K562 (cell line): ENCODE results near the gene SLC22A4. TPM values are rescaled to one million over a fixed set of nuclear protein-coding genes. Genes with fewer than 3 reads are reported as not detected.

Experiments used
- DMBX1 ChIP-seq: fragments of 250-450 bp; sonication (Bioruptor Pico); IDR thresholded peaks from 2 replicates; pipeline ENCODE4 v1.8.0; 2022; ENCODE audit warnings: inconsistent platforms, mild to moderate bottlenecking, moderate library complexity, borderline replicate concordance
- ESRRA ChIP-seq: fragments of 450-650 bp; IDR thresholded peaks from 2 replicates; pipeline ENCODE4 v1.6.1; 2014; ENCODE audit warnings: low read depth, mild to moderate bottlenecking, moderate library complexity, borderline replicate concordance
- KDM4B ChIP-seq, 2 experiments: fragments of 450-650 bp in 1 of 2; sonication (generic) in 1 of 2; IDR thresholded peaks; 2 replicates each; pipeline ENCODE4 v1.6.1; 2016 to 2017; ENCODE audit warnings: borderline replicate concordance in 2 of 2, antibody characterized with exemption in 1 of 2, low read depth in 1 of 2, mild to moderate bottlenecking in 1 of 2
- KLF16 ChIP-seq: IDR thresholded peaks from 2 replicates; pipeline ENCODE4 v1.6.1; 2016; ENCODE audit warnings: antibody characterized with exemption
- L3MBTL2 ChIP-seq: fragments of 450-650 bp; IDR thresholded peaks from 2 replicates; pipeline ENCODE4 v1.6.1; 2016; ENCODE audit warnings: mild to moderate bottlenecking, moderate library complexity
- NUFIP1 ChIP-seq: fragments of 450-650 bp; IDR thresholded peaks from 2 replicates; pipeline ENCODE4 v1.6.1; 2018; ENCODE audit not compliant: partially characterized antibody
- PCBP1 ChIP-seq: fragments of 200-400 bp; formaldehyde crosslinking; IDR thresholded peaks from 2 replicates; pipeline ENCODE4 v1.6.1; 2018; ENCODE audit warnings: mild to moderate bottlenecking, low read depth, low read length; ENCODE audit not compliant: poor library complexity, severe bottlenecking
- POLR2AphosphoS5 ChIP-seq: IDR thresholded peaks from 2 replicates; pipeline ENCODE4 v1.6.1; 2011; ENCODE audit warnings: mild to moderate bottlenecking, low read depth, low read length, moderate library complexity; ENCODE audit not compliant: control insufficient read depth, insufficient read depth
- SMARCE1 ChIP-seq: fragments of 450-650 bp; IDR thresholded peaks from 2 replicates; pipeline ENCODE4 v1.7.1; 2016; ENCODE audit warnings: mild to moderate bottlenecking
- TAL1 ChIP-seq: fragments of 450-650 bp; IDR thresholded peaks from 2 replicates; pipeline ENCODE4 v1.6.1; 2016; ENCODE audit warnings: mild to moderate bottlenecking
- TBP ChIP-seq: optimal IDR thresholded peaks from 2 replicates; pipeline ENCODE3; 2011; ENCODE audit warnings: low read depth, low read length, improper control_type of control experiment
- TSHZ1 ChIP-seq: fragments of 250-450 bp; sonication (Bioruptor Pico); IDR thresholded peaks from 2 replicates; pipeline ENCODE4 v1.4.0; 2020; ENCODE audit warnings: mild to moderate bottlenecking, moderate library complexity
- ZNF133 ChIP-seq: fragments of 250-450 bp; sonication (Bioruptor Pico); IDR thresholded peaks from 2 replicates; pipeline ENCODE4 v1.4.0; 2020; ENCODE audit warnings: mild to moderate bottlenecking
- ZNF217 ChIP-seq: sonication (generic); formaldehyde crosslinking; IDR thresholded peaks from 2 replicates; pipeline ENCODE4 v1.8.0; 2022; ENCODE audit warnings: mild to moderate bottlenecking, missing genetic modification reagents
- ZNF395 ChIP-seq: fragments of 200-800 bp; sonication (Bioruptor generic); IDR thresholded peaks from 2 replicates; pipeline ENCODE4 v1.6.1; 2017; ENCODE audit warnings: missing genetic modification characterization, missing compliant biosample characterization
- ZNF518B ChIP-seq: fragments of 250-450 bp; sonication (Bioruptor Pico); IDR thresholded peaks from 2 replicates; pipeline ENCODE4 v1.5.0; 2021; ENCODE audit warnings: mild to moderate bottlenecking, moderate library complexity
- ZNF668 ChIP-seq: fragments of 250-450 bp; sonication (Bioruptor Pico); IDR thresholded peaks from 2 replicates; pipeline ENCODE4 v1.8.0; 2022; ENCODE audit warnings: mild to moderate bottlenecking, inconsistent platforms
- polyA plus RNA-seq, 8 experiments: library from polyadenylated mRNA; depleted of rRNA in 4 of 8; stranded (reverse) in 5 of 8; unstranded in 3 of 8; fragments of >200 nt; fragmentation: Nextera tagmentation in 2 of 8; fragmentation: Illumina TruSeq in 1 of 8; extraction: Ambion mirVana in 2 of 8; extraction: Trizol in 1 of 8; gene quantifications; 2 replicates each; pipeline versions ENCODE4 v1.2.1 to v1.2.3, GENCODE V29; 2011 to 2014; ENCODE audit warnings: inconsistent platforms in 1 of 8, missing spikeins in 1 of 8
- total RNA-seq, 7 experiments: library from RNA; depleted of rRNA in 6 of 7; stranded (reverse); fragments of >200 nt in 6 of 7; fragmentation: Illumina TruSeq in 2 of 7; extraction: Trizol in 2 of 7; gene quantifications; 2 replicates each; pipeline versions ENCODE4 v1.2.1 to v1.2.3, GENCODE V29; 2011 to 2021; ENCODE audit warnings: low replicate concordance in 1 of 7
- TF ChIP-seq, protein P1 (sequence below): fragments of 250-450 bp; sonication (Bioruptor Pico); IDR thresholded peaks from 2 replicates; pipeline ENCODE4 v1.8.0; 2022; ENCODE audit warnings: inconsistent platforms, mild to moderate bottlenecking, moderate library complexity, borderline replicate concordance

SLC22A4 gene
- total and polyA plus RNA-seq, 9 of the 15 experiments (the other 6 are each of a cell fraction or from before 2014, with no cell fraction given): 2.7 to 9.5 (median 6.2) TPM

- TF ChIP-seq, protein P1, sequence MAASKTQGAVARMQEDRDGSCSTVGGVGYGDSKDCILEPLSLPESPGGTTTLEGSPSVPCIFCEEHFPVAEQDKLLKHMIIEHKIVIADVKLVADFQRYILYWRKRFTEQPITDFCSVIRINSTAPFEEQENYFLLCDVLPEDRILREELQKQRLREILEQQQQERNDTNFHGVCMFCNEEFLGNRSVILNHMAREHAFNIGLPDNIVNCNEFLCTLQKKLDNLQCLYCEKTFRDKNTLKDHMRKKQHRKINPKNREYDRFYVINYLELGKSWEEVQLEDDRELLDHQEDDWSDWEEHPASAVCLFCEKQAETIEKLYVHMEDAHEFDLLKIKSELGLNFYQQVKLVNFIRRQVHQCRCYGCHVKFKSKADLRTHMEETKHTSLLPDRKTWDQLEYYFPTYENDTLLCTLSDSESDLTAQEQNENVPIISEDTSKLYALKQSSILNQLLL (CRISPR knock-in tag): no peak
- TF ChIP-seq DMBX1 (CRISPR knock-in tag) (0 out of 2 replicates have a peak, but pooled peaks have one; percentile 6), TBP (no peak), SMARCE1 (no peak), PCBP1 (peak; percentile 21), KLF16 (no peak), ZNF217 (CRISPR knock-in tag) (no peak), ZNF668 (CRISPR knock-in tag) (no peak), TAL1 (no peak), KDM4B (IDR thresholded peaks at IDR 0.05; ENCODE audit: borderline replicate concordance in 2 of 2, low read depth in 1 of 2) (no peak; a peak in 1 of 4 replicates), TSHZ1 (CRISPR knock-in tag) (no peak), NUFIP1 (no peak), ZNF133 (CRISPR knock-in tag) (no peak), ZNF395 (CRISPR knock-in tag) (peak; percentile 15; the same call in 1 of the 2 replicates), ZNF518B (CRISPR knock-in tag) (no peak), POLR2AphosphoS5 (peak; percentile 71), ESRRA (no peak; the same call in 1 of the 2 replicates), L3MBTL2 (peak; percentile 90)
Observed at GRCh38 chr5:132293992-132294727, at the start of gene SLC22A4 (continued).
